A549 (cell line): ENCODE measurements around the gene FMNL2. TPM values are rescaled to one million over a fixed set of nuclear protein-coding genes. Genes with fewer than 3 reads are reported as not detected.

Experiments used
- ATAC-seq, 2 experiments: fragments of 200-7000 bp in 1 of 2; fragments of >200 bp in 1 of 2; cut with Nextera tagmentation in 1 of 2; cut with Tn5 transposase in 1 of 2; 3 replicates each; pipeline versions ENCODE4 v1.8.0 to v1.9.1; 2018 to 2020; ENCODE audit warnings: mild to moderate bottlenecking in 1 of 2, moderate library complexity in 1 of 2
- CTCF ChIA-PET: fragments of 300-600 bp; sonication (Branson Sonifier 250); formaldehyde crosslinking; extraction: SDS; loops from one replicate; lab custom pipeline; 2021; ENCODE audit warnings: antibody characterized with exemption, inconsistent platforms; lab: Yijun Ruan, JAX
- POLR2A ChIA-PET: fragments of 350-600 bp; formaldehyde crosslinking; extraction: SDS; loops from one replicate; lab custom pipeline; 2021; ENCODE audit warnings: antibody characterized with exemption, inconsistent platforms; lab: Yijun Ruan, JAX
- DNase-seq, 2 experiments: peaks; one replicate each; pipeline versions ENCODE4 v3.0.0 to v3.0.0-alpha.2; 2011 to 2016; ENCODE audit warnings: low read depth in 1 of 2, low spot score in 1 of 2
- FAIRE-seq: peaks from 2 replicates; lab custom pipeline; 2011; peaks lifted over from hg19 to GRCh38; lab: Jason Lieb, UNC
- H3K27ac ChIP-seq, 2 experiments: fragments of >200 bp; sonication (Bioruptor Twin); formaldehyde crosslinking; 3 replicates each; pipeline ENCODE4 v1.5.1; 2016 to 2017
- H3K4me1 ChIP-seq: fragments of >200 bp; sonication (Bioruptor Twin); formaldehyde crosslinking; 3 replicates; pipeline ENCODE4 v1.6.1; 2016
- H3K4me2 ChIP-seq: fragments of >200 bp; sonication (Bioruptor Twin); formaldehyde crosslinking; 3 replicates; pipeline ENCODE4 v1.6.1; 2016
- H3K4me3 ChIP-seq: fragments of >200 bp; sonication (Bioruptor Twin); formaldehyde crosslinking; 3 replicates; pipeline ENCODE4 v1.5.1; 2016
- H3K9me3 ChIP-seq: fragments of >200 bp; sonication (Bioruptor Twin); formaldehyde crosslinking; 3 replicates; pipeline ENCODE4 v1.6.1; 2016
- ATOH8 ChIP-seq: fragments of 250-450 bp; sonication (Bioruptor Pico); IDR thresholded peaks from 2 replicates; pipeline ENCODE4 v1.5.0; 2020; ENCODE audit warnings: low read depth, mild to moderate bottlenecking, moderate library complexity
- CBX2 ChIP-seq: fragments of 200-600 bp; sonication (generic); IDR thresholded peaks from 2 replicates; pipeline ENCODE4 v1.6.1; 2016; ENCODE audit warnings: low read depth, mild to moderate bottlenecking, borderline replicate concordance
- CBX8 ChIP-seq: fragments of 200-600 bp; sonication (generic); IDR thresholded peaks from 2 replicates; pipeline ENCODE4 v1.6.1; 2016
- CEBPB ChIP-seq, 2 experiments: fragments of >200 bp in 1 of 2; sonication (Bioruptor Twin) in 1 of 2; formaldehyde crosslinking in 1 of 2; IDR thresholded peaks; 2 replicates each; pipeline ENCODE4 v1.6.1; 2012 to 2016
- EHF ChIP-seq: fragments of 250-450 bp; sonication (Bioruptor Pico); IDR thresholded peaks from 2 replicates; pipeline ENCODE4 v1.5.0; 2020; ENCODE audit warnings: mild to moderate bottlenecking
- FOSB ChIP-seq: fragments of 250-450 bp; sonication (Bioruptor Pico); IDR thresholded peaks from 2 replicates; pipeline ENCODE4 v1.5.0; 2020; ENCODE audit warnings: mild to moderate bottlenecking, moderate library complexity
- HDAC2 ChIP-seq: fragments of 200-600 bp; sonication (generic); IDR thresholded peaks from 2 replicates; pipeline ENCODE4 v1.6.1; 2016
- HOXA7 ChIP-seq: fragments of 250-450 bp; sonication (Bioruptor Pico); IDR thresholded peaks from 2 replicates; pipeline ENCODE4 v1.5.0; 2020; ENCODE audit warnings: mild to moderate bottlenecking, moderate library complexity
- HOXB13 ChIP-seq: fragments of 250-450 bp; sonication (Bioruptor Pico); IDR thresholded peaks from 2 replicates; pipeline ENCODE4 v1.5.0; 2020; ENCODE audit warnings: low read depth, mild to moderate bottlenecking, moderate library complexity
- JUN ChIP-seq, 2 experiments: fragments of >200 bp; sonication (Bioruptor Twin); formaldehyde crosslinking; IDR thresholded peaks; 2 replicates in 1 of 2; 3 replicates in 1 of 2; pipeline ENCODE4 v1.6.1; 2016 to 2017
- KDM1A ChIP-seq: fragments of 200-600 bp; sonication (generic); IDR thresholded peaks from 2 replicates; pipeline ENCODE4 v1.6.1; 2016; ENCODE audit warnings: low read depth, mild to moderate bottlenecking
- NFE2L2 ChIP-seq: fragments of 150-350 bp; conservative IDR thresholded peaks from 2 replicates; pipeline ENCODE4 v1.6.1; 2014; ENCODE audit warnings: low read length
- NPAS2 ChIP-seq: fragments of 250-450 bp; sonication (Bioruptor Pico); IDR thresholded peaks from 2 replicates; pipeline ENCODE4 v1.8.0; 2022; ENCODE audit warnings: mild to moderate bottlenecking, moderate library complexity, borderline replicate concordance
- PBX3 ChIP-seq: IDR thresholded peaks from 2 replicates; pipeline ENCODE4 v1.6.1; 2012
- PHF8 ChIP-seq: fragments of 200-600 bp; sonication (generic); IDR thresholded peaks from 2 replicates; pipeline ENCODE4 v1.6.1; 2016; ENCODE audit warnings: low read depth, mild to moderate bottlenecking, antibody characterized with exemption, moderate library complexity, borderline replicate concordance
- RARB ChIP-seq: fragments of 250-450 bp; sonication (Bioruptor Pico); IDR thresholded peaks from 2 replicates; pipeline ENCODE4 v1.8.0; 2021; ENCODE audit warnings: mild to moderate bottlenecking, moderate library complexity
- RCOR1 ChIP-seq: fragments of 150-350 bp; IDR thresholded peaks from 2 replicates; pipeline ENCODE4 v1.6.1; 2014; ENCODE audit warnings: antibody characterized with exemption, low read length, low read depth
- REST ChIP-seq: fragments of 200-600 bp; sonication (generic); IDR thresholded peaks from 2 replicates; pipeline ENCODE4 v1.6.1; 2016; ENCODE audit warnings: antibody characterized with exemption, mild to moderate bottlenecking, moderate library complexity
- ZNF302 ChIP-seq: fragments of 250-450 bp; sonication (Bioruptor Pico); IDR thresholded peaks from 2 replicates; pipeline ENCODE4 v1.9.0; 2021; ENCODE audit warnings: inconsistent platforms, mild to moderate bottlenecking, moderate library complexity
- ZSCAN20 ChIP-seq: fragments of 250-450 bp; sonication (Bioruptor Pico); IDR thresholded peaks from 2 replicates; pipeline ENCODE4 v1.8.0; 2022; ENCODE audit warnings: mild to moderate bottlenecking, moderate library complexity
- WGBS: methylation state at CpG from one replicate; pipeline ENCODE4 v1.1.6; 2017; ENCODE audit errors: missing lambda C conversion rate; 5-methylcytosine and 5-hydroxymethylcytosine counted together
- polyA plus RNA-seq, 4 experiments: library from polyadenylated mRNA; depleted of rRNA in 3 of 4; stranded (reverse); fragments of >200 nt; fragmentation: RNase III in 1 of 4; extraction: RNeasy Plus Mini Kit Qiagen cat#74134 plus additional on column Dnase treatment in 1 of 4; gene quantifications; 2 replicates in 3 of 4; 3 replicates in 1 of 4; pipeline ENCODE4 v1.2.3, GENCODE V29; 2011 to 2017

Gene FMNL2
- polyA plus RNA-seq, 2 of the 4 experiments (the other 2 are of a cell fraction) = 27.9 to 36.5 TPM

- POLR2A ChIA-PET = no interaction called here
- no peak overlapping the region for H3K4me2 ChIP-seq
- peaks cover 30% of the 10 kb centered on the region for H3K4me1 ChIP-seq
- H3K4me3 ChIP-seq = no peak overlapping the region
- H3K27ac ChIP-seq = no peak overlapping the region
- FAIRE-seq = no peak
- CTCF ChIA-PET = interaction anchor here (1.4 kb wide), 1 partner anchor 287 kb away, joined by 4 read pairs; no protein-coding TSS in a partner anchor
- no peaks in the 10 kb centered on the region for H3K9me3 ChIP-seq
- no peak for TF ChIP-seq ZSCAN20
- no peak for TF ChIP-seq CBX8
- no peak for TF ChIP-seq REST
- TF ChIP-seq RCOR1 = no peak
- no peak for TF ChIP-seq HOXA7 (CRISPR knock-in tag)
- no peak for TF ChIP-seq JUN (IDR thresholded peaks at IDR 0.05)
- no peak for TF ChIP-seq RARB (CRISPR knock-in tag)
- no peak for TF ChIP-seq EHF (CRISPR knock-in tag)
- no peak for TF ChIP-seq ATOH8 (CRISPR knock-in tag)
- TF ChIP-seq KDM1A = no peak
- TF ChIP-seq PHF8 = no peak
- TF ChIP-seq CEBPB (IDR thresholded peaks at IDR 0.05) = no peak
- no peak for TF ChIP-seq PBX3
- 90% methylated on average over 5 of the region's 5 CpGs for WGBS
- DNase-seq = no peak
- no peak for ATAC-seq
These were observed 127.8 kb downstream of the FMNL2 start for GRCh38 chr2:152462779-152463178.

GRCh38 chr2:152464851-152465470 lies 130.0 kb downstream of the FMNL2 start:
- WGBS = 90% methylated on average over 7 of the region's 7 CpGs
- Histone ChIP-seq H3K9me3 (no peaks in the 10 kb centered on the region), H3K27ac (peak overlapping the region in 1 of 2 experiments; percentile 67; a peak in 3 of 6 replicates), H3K4me1 (peaks cover 52% of the 10 kb centered on the region), H3K4me3 (no peak overlapping the region), H3K4me2 (peak overlapping the region; percentile 36; the same call in 2 of the 3 replicates)
- ChIA-PET POLR2A (no interaction called here), CTCF (interaction anchor here (0.9 kb wide), 1 partner anchor 15 kb away, joined by 4 read pairs; no protein-coding TSS in a partner anchor)
- FAIRE-seq (no peak), DNase-seq (no peak), ATAC-seq (peak in 1 of 2 experiments; percentile 6; a peak in 1 of 6 replicates)
- TF ChIP-seq NFE2L2 (no peak), HOXB13 (CRISPR knock-in tag) (no peak), ZNF302 (CRISPR knock-in tag) (no peak)

GRCh38 chr2:152465541-152465940 lies 130.6 kb downstream of the FMNL2 start:
- Histone ChIP-seq H3K9me3 (no peaks in the 10 kb centered on the region), H3K27ac (peak overlapping the region; percentile 4 to 67; a peak in 5 of 6 replicates), H3K4me1 (peaks cover 56% of the 10 kb centered on the region), H3K4me3 (no peak overlapping the region), H3K4me2 (peak overlapping the region; percentile 36)
- 61% methylated on average over 3 of the region's 3 CpGs for WGBS
- ATAC-seq (no peak), FAIRE-seq (no peak), DNase-seq (no peak)
- ChIA-PET CTCF (interaction anchor here (1.4 kb wide), 1 partner anchor 169 kb away, joined by 4 read pairs; no protein-coding TSS in a partner anchor), POLR2A (no interaction called here)
- no peak for TF ChIP-seq CBX2
- no peak for TF ChIP-seq NPAS2 (CRISPR knock-in tag)
- TF ChIP-seq ATOH8 (CRISPR knock-in tag) = no peak
- TF ChIP-seq HDAC2 = no peak
- no peak for TF ChIP-seq FOSB
- no peak for TF ChIP-seq JUN (IDR thresholded peaks at IDR 0.05)
